OCI-LY7 (cell line): Measurements from ENCODE around the gene CTSZ.

Experiments
- EZH2phosphoT487 ChIP-seq: fragments of 200-600 bp; sonication (generic); IDR thresholded peaks from 2 replicates; pipeline ENCODE4 v1.6.1; 2018; ENCODE audit warnings: low read depth, borderline replicate concordance, mild to moderate bottlenecking, mixed run types, antibody characterized with exemption, low read length, moderate library complexity, mixed read lengths
- TF ChIP-seq, protein P1 (sequence below): fragments of 200-600 bp; sonication (generic); conservative IDR thresholded peaks from 2 replicates; pipeline ENCODE4 v1.5.1; 2014; ENCODE audit warnings: mild to moderate bottlenecking, antibody characterized with exemption, low read length, moderate library complexity, mixed read lengths

DNA sequence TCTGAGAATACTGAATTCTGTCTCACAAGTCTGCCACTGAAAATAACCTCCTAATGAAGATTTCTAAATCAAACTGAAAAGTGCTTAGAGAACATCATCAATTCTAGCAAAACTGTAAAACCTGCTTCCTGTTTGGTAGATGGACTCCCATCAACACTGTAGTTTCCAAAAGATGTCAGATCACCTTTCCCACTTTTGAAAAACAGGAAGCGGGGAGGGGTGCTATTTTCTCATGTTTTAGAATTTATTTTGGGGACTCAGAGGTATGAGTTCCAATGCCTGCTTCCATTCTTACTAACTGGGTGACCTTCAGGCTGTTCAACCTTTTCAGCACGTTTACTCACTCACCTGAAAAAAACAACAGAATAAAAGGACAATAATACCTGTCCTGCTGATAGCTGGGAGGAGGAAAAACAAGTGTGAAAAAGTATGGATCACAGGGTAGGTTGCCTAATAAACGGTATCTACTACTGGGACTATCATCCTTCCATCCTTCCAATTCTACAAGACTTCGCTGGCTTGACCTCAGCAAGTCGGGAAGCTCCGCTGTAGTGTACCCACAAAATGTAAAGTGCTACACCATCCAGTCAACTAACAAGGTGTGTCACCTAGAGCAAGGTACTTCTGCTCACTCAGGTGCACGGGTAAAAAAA is 24.0 kb upstream of the CTSZ start:
- TF ChIP-seq, protein P1, sequence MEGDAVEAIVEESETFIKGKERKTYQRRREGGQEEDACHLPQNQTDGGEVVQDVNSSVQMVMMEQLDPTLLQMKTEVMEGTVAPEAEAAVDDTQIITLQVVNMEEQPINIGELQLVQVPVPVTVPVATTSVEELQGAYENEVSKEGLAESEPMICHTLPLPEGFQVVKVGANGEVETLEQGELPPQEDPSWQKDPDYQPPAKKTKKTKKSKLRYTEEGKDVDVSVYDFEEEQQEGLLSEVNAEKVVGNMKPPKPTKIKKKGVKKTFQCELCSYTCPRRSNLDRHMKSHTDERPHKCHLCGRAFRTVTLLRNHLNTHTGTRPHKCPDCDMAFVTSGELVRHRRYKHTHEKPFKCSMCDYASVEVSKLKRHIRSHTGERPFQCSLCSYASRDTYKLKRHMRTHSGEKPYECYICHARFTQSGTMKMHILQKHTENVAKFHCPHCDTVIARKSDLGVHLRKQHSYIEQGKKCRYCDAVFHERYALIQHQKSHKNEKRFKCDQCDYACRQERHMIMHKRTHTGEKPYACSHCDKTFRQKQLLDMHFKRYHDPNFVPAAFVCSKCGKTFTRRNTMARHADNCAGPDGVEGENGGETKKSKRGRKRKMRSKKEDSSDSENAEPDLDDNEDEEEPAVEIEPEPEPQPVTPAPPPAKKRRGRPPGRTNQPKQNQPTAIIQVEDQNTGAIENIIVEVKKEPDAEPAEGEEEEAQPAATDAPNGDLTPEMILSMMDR, result no peak; the same call in 1 of the 2 replicates
- TF ChIP-seq EZH2phosphoT487, result no peak
